Activated naive CD4-positive, alpha-beta T cell treated with anti-CD3 and anti-CD28 coated beads, Interleukin-2, amount 50 U/mL, for 24 hours (primary cell): ENCODE measurements around the gene ARL5B.

ENCODE experiments used
- H3K27ac Mint-ChIP-seq: one replicate; pipeline ENCODE4 v1.8.0; 2021; ENCODE audit warnings: mild to moderate bottlenecking, mixed read lengths
- H3K27me3 Mint-ChIP-seq: one replicate; pipeline ENCODE4 v1.8.0; 2021; ENCODE audit warnings: mixed read lengths
- H3K36me3 Mint-ChIP-seq: one replicate; pipeline ENCODE4 v1.8.0; 2021; ENCODE audit warnings: mixed read lengths
- H3K4me1 Mint-ChIP-seq: one replicate; pipeline ENCODE4 v1.8.0; 2021; ENCODE audit warnings: mixed read lengths
- H3K4me3 Mint-ChIP-seq: one replicate; pipeline ENCODE4 v1.8.0; 2021; ENCODE audit warnings: mild to moderate bottlenecking, mixed read lengths
- H3K9me3 Mint-ChIP-seq: one replicate; pipeline ENCODE4 v1.8.0; 2021; ENCODE audit warnings: mixed read lengths

The ARL5B gene

DNA sequence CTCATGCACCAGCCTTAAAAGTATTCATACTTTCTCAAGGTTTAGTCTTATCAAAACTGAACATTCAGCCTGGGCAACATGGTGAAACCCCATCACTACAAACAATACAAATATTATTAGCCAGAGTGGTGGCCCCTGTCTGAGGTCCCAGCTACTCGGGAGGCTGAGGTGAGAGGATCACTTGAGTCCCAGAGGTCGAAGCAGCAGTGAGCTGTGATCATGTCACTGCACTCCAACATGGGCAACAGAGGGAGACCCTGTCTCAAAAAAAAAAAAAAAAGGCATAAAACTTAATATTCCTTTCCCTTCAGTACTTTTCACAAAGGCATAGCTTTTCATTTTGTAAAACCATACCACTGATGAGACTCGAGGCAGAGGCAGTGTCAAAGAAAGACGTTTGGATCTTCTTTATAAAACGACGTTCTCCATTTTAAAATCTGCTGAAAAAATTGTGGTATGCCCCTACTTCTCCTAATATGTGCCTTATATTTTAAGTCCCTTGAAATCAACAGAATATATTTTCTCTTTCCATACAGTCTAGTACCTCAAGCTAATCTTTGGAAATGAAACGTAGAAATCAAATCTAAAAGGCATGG, 9.8 kb upstream of the ARL5B start:
- Mint-ChIP-seq H3K27ac (peak overlapping the region; percentile 47), H3K27me3 (no peaks in the 10 kb centered on the region), H3K36me3 (peaks cover 4% of the 10 kb centered on the region), H3K4me3 (peak overlapping the region; percentile 96), H3K4me1 (peaks cover 47% of the 10 kb centered on the region), H3K9me3 (no peaks in the 10 kb centered on the region)

DNA sequence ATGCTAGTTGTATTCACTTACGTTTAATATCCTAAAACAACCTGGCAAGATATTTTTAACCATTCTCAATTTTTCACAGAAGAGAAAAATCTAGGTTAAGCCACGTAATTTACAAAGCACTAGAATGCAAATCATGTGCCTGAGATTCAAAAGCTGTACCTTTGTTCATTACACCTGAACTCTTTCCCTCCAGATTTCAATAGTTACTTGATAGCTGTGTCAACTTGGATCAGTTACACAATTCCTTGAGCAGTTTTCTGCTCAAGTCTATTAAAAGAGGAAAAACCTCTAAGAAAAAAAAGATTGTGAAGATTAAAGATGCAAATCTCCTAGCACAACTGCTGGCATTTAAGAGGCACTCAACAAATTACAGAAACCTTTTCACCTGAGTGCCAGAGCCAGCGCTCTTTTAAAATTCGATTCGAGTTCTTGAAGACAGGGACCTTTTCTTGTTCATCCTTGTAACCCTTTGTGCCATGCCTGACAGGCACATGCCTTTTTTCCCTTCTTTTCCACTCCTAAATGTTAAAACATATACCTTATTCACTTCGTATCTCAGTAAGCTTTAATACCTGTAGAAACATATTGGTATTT, 8.7 kb upstream of the ARL5B start:
- H3K4me3 Mint-ChIP-seq, result peak overlapping the region; percentile 96
- no peaks in the 10 kb centered on the region for H3K27me3 Mint-ChIP-seq
- peak overlapping the region; percentile 97 for H3K27ac Mint-ChIP-seq
- H3K9me3 Mint-ChIP-seq, result no peaks in the 10 kb centered on the region
- H3K36me3 Mint-ChIP-seq, result peaks cover 4% of the 10 kb centered on the region
- peaks cover 47% of the 10 kb centered on the region for H3K4me1 Mint-ChIP-seq

DNA sequence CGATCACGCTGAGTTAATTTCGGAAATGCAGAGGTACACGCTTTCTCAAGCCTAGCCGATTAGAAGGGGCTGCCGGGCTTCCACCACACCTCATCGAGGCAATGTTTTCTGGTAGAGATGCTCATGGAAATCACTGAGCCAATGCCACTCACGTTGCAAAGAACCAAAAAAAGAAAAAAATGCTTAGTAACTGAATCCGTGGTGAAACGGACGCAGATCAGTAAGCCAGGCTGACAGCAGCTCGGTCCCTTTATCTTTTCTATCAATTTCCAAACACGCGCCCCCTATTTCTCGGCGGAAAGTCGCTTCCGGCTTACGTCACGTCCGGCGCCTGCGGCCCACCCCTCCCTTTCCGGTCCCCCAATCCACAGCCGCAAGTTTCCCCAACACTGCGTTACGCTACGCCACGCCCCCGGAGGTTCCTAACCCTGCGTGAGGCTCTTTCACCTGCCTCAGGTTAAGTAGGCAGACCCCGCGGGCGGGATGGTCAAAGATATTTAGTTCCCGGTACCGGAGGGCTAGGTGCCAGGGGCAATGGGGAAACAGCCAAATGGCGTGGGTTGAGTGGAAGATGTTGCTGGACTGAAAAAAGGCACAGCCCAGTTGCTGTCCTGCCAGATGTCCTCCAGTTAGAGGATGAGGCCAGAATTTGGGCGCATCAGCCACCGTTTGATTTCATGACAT, 7.8 kb upstream of the ARL5B start, which contains the start of gene NSUN6:
Gene NSUN6, minus strand, starts transcription at position 264 of the 684 bp plus-strand sequence. CDS start 384 bp downstream, outside the sequence.
- H3K4me1 Mint-ChIP-seq, result peaks cover 52% of the 10 kb centered on the region
- H3K27me3 Mint-ChIP-seq, result no peaks in the 10 kb centered on the region
- H3K36me3 Mint-ChIP-seq, result peaks cover 4% of the 10 kb centered on the region
- H3K4me3 Mint-ChIP-seq, result peak within 1 kb of the TSS; percentile 96
- H3K9me3 Mint-ChIP-seq, result no peaks in the 10 kb centered on the region
- peak within 1 kb of the TSS; percentile 97 for H3K27ac Mint-ChIP-seq

DNA sequence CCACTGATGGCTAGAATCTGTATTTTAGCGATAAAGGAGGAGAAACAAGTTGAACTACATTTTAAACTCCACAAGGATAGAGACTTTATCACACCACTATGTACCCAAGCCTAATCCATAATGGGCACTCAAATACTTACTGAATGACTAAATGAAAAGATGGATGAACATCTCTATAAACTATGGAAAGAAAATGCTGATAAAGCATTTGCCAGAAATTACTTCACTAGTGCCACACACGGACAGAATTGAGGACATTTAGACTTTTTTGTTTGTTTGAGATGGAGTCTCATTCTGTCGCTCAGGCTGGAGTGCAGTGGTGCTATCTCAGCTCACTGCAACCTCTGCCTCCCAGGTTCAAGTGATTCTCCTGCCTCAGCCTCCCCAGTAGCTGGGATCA, 6.1 kb upstream of the ARL5B start:
- Mint-ChIP-seq H3K4me3 (peak overlapping the region; percentile 96), H3K36me3 (peaks cover 4% of the 10 kb centered on the region), H3K27me3 (no peaks in the 10 kb centered on the region), H3K27ac (no peak overlapping the region), H3K4me1 (peaks cover 50% of the 10 kb centered on the region), H3K9me3 (no peaks in the 10 kb centered on the region)

DNA sequence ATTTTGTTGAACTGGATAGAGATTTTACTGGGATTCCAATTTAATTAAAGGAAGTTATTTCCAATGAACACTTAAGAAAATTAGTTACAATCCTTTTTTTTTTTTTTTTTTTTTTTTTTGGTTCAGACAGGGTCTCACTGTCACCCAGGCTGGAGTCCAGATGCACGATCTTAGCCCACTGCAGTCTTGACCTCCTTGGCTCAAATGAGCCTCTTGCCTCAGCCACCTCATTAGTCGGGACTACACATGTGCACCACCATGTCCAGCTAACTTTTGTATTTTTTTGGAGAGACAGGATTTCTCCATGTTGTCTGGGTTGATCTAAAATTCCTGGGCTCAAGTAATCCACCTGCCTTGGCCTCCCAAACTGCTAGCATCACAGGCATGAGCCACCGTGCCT, 2.5 kb upstream of the ARL5B start:
- peaks cover 38% of the 10 kb centered on the region for H3K4me1 Mint-ChIP-seq
- H3K4me3 Mint-ChIP-seq, result no peak overlapping the region
- no peak overlapping the region for H3K27ac Mint-ChIP-seq
- H3K36me3 Mint-ChIP-seq, result peaks cover 6% of the 10 kb centered on the region
- no peaks in the 10 kb centered on the region for H3K9me3 Mint-ChIP-seq
- H3K27me3 Mint-ChIP-seq, result no peaks in the 10 kb centered on the region

DNA sequence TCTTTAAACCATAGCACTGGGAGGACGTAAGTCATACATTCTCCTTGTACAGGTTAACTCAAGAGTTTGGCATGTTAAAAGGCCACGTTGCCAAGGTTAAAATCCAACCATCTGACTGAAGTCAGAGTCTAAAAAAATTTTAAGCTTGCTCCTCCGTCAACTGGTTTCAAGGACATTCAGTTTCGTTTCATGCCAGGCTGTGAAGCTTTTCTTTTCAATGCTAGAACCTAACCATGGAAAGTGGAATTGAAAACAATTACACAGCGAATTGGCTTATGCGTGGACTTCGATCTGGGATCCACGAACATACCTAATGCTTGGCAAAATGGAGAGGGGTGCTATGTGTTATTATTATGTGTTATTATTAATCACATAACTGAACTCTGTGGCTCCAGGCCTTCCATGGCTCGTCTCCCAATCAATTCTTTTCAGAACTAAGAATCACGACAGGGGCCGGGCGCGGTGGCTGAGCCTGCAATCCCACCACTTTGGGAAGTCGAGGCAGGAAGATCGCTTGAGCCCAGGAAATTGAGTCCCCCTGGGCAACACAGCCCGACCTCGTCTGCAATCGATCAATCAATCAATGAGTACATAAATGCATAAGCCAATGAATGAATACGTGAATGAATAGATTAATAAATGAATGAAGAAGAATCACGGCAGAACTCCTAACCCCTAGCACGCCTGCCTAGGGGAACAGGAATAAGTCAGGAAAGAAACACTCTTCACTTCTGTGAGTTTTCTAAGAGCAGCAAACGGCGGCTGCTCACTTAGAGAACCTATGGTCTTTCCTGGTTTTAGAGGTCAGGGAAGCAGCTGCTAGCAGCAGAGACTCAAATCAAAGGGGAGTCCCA, 733 bp upstream of the ARL5B start:
- no peaks in the 10 kb centered on the region for H3K27me3 Mint-ChIP-seq
- peaks cover 46% of the 10 kb centered on the region for H3K4me1 Mint-ChIP-seq
- peaks cover 4% of the 10 kb centered on the region for H3K36me3 Mint-ChIP-seq
- H3K9me3 Mint-ChIP-seq, result no peaks in the 10 kb centered on the region
- H3K27ac Mint-ChIP-seq, result peak overlapping the region; percentile 97
- peak overlapping the region; percentile 98 for H3K4me3 Mint-ChIP-seq

DNA sequence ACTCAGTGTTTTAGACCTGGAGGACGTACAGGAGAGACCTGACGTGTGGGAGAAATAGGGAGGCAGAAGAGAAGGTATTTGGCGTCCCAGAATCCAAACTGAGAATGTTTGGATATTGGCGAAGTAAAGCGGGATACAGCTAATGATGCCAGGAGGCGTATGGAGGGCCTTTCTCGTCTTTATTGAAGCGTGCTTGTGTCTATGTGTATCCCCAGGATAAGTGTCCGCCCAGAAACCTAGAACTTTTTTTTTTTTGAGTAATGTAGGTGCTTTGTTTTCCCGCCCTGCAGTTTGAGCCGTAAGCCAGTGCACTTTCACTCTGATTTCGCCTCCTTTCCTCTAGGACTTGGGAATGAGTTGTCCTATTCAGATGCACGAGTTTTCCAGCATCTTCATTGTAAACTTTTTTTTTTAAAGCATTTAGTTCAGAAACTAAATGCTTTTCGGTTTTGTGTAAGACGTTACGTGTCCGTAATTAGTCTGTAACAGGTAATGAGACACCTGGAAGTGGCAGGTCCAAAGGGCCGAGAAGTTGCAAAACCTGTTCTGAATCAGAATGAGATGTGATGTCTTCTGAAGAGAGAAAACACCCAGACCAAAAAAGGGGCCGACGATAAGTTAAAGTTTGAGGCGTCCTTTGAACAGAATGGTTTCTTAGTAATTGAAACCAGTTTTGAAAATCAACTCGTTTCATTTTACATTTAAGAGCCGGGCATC, 746 bp downstream of the ARL5B start:
- H3K4me1 Mint-ChIP-seq, result peaks cover 57% of the 10 kb centered on the region

DNA sequence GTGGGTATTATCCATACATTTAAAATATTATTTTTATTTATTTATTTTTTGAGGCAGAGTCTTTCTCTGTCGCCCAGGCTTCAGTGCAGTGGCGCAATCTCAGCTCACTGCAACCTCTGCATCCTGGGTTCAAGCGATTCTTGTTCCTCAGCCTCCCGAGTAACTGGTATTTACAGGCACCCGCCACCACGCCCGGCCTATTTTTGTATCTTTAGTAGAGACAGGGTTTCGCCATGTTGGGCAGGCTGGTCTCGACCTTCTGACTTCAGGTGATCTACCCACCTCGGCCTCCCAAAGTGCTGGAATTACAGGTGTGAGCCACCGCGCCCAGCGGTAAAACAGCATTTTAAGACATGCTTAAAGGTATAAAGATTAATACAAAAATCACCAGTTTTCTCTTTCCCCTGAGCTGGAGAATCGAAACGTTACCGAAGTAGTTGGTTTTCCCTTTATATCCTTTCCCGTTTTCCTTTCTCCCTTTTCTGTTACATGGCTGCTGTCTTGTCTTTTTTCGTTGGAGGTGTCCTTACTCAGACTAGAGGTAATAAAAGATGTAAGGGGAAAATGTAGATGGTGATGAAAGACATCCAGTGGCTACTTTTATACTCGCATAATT, 1.7 kb downstream of the ARL5B start:
- H3K36me3 Mint-ChIP-seq, result peaks cover 2% of the 10 kb centered on the region
- H3K4me1 Mint-ChIP-seq, result peaks cover 64% of the 10 kb centered on the region
- H3K4me3 Mint-ChIP-seq, result peak overlapping the region; percentile 98
- H3K9me3 Mint-ChIP-seq, result no peaks in the 10 kb centered on the region
- H3K27me3 Mint-ChIP-seq, result no peaks in the 10 kb centered on the region
- H3K27ac Mint-ChIP-seq, result no peak overlapping the region

More for the DNA sequence above, 746 bp downstream of the ARL5B start:
- peak overlapping the region; percentile 98 for H3K27ac Mint-ChIP-seq
- no peaks in the 10 kb centered on the region for H3K9me3 Mint-ChIP-seq
- peak overlapping the region; percentile 98 for H3K4me3 Mint-ChIP-seq
- no peaks in the 10 kb centered on the region for H3K27me3 Mint-ChIP-seq
- peaks cover 2% of the 10 kb centered on the region for H3K36me3 Mint-ChIP-seq

DNA sequence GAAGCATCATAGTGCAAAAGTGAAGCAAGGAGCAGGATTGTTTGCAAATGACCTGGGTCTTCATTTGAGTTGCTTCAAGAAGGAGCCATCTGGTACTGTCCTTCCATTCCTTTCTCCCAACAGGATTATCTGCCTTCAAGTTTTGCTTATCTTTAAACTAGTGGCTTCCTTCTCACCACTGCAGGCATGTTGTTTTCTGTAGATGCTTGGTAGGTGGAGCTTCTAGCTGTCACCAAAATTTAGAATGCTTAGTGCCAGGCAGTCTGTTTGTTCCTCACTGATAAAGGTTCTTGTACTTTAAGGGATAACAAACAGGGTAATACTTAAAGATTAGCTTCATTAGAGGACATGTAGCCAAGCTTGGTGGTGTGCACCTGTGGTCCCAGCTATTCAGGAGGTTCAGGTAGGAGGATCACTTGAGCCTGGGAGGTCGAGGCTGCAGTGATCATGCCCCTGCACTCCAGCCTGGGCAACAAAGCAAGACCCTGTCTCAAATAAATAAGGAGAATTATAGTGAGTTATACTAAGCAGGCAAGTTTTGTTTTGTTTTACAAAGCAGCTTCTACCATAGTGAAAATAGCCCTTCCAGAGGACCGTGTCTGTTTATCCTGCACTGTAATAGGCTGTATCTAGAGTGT, 5.7 kb downstream of the ARL5B start:
- H3K36me3 Mint-ChIP-seq, result peaks cover 2% of the 10 kb centered on the region

DNA sequence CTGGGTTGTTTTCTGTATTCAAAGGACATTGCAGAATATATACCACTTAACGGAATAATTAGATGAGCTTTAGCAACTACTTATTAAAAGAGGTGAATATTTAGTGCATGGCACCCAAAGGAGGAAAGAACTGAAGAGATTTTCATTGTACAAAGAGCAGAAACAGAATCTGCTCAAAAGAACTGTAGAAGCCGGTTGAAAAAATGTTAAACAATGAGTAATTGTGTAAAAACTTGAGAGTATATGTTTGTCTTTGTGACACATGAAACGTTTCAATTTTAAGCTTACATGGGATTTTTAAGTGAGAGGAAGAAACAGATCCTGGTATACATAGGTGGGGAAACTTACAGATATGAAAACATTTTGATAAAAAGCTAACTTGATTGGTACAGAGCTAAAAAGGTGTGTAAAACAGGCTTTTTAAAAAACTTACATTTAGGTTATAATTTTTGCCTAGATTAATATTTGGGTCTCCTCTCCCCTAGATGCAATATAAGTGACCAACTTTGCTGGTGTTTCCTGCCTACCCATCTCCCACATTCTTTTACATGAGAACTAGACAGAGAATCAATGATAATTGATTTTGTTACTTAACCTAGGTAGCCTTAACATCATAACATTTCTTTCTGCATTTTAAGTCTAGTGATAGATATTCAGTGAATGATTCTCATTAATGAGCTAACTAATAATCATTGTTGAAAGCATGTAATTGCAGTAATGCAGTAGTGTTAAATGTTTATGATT, 6.8 kb downstream of the ARL5B start:
- H3K36me3 Mint-ChIP-seq, result peaks cover 5% of the 10 kb centered on the region
- no peaks in the 10 kb centered on the region for H3K9me3 Mint-ChIP-seq

More for the DNA sequence above, 5.7 kb downstream of the ARL5B start:
- H3K9me3 Mint-ChIP-seq, result no peaks in the 10 kb centered on the region
- no peak overlapping the region for H3K27ac Mint-ChIP-seq
- H3K4me1 Mint-ChIP-seq, result peaks cover 63% of the 10 kb centered on the region
- H3K27me3 Mint-ChIP-seq, result no peaks in the 10 kb centered on the region
- H3K4me3 Mint-ChIP-seq, result peak overlapping the region; percentile 4

DNA sequence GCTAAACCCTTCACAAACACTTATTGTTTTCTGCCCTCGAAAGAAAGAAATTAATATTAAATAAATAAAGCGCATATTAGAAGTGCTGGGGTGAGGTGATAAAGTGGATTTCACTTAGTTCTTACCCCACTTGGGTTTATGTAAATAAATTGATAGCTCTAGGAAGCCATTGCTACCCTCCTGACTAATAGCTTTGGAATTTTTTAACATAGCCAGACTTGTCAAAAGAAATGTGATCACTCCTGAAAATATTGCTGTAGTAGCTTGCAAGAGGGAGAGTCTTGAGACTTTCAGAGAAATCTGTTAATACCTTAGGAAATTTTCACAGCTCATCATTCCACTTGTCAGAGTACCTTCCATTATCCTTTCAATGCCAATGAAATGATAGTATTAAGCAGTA, 7.6 kb downstream of the ARL5B start:
- H3K9me3 Mint-ChIP-seq, result no peaks in the 10 kb centered on the region
- peaks cover 4% of the 10 kb centered on the region for H3K36me3 Mint-ChIP-seq
- H3K4me1 Mint-ChIP-seq, result peaks cover 46% of the 10 kb centered on the region
- no peaks in the 10 kb centered on the region for H3K27me3 Mint-ChIP-seq
- no peak overlapping the region for H3K27ac Mint-ChIP-seq
- H3K4me3 Mint-ChIP-seq, result no peak overlapping the region

More for the DNA sequence above, 6.8 kb downstream of the ARL5B start:
- no peak overlapping the region for H3K4me3 Mint-ChIP-seq
- H3K4me1 Mint-ChIP-seq, result peaks cover 55% of the 10 kb centered on the region
- peak overlapping the region; percentile 2 for H3K27ac Mint-ChIP-seq
- no peaks in the 10 kb centered on the region for H3K27me3 Mint-ChIP-seq

DNA sequence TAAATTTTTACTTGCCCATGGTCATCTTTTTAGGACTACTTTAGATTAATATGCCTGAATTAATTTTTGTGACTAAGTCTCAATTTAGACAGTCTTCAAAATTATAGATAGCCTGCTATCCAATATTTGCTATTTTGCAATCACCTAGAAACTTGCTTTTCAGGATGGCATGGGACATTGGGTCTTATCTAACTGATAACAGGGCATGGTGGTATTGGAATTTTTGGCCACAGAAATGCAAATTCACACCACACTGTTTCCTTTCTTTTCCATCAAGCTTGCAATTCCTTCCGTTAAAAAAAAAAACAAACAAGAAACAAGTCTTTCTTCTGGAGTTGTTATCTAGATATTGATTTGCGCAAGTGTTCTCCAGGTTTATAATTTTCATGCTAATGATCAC, 8.8 kb downstream of the ARL5B start:
- Mint-ChIP-seq H3K27me3 (no peaks in the 10 kb centered on the region), H3K27ac (no peak overlapping the region), H3K4me3 (no peak overlapping the region), H3K36me3 (peaks cover 6% of the 10 kb centered on the region), H3K4me1 (peaks cover 37% of the 10 kb centered on the region), H3K9me3 (no peaks in the 10 kb centered on the region)

DNA sequence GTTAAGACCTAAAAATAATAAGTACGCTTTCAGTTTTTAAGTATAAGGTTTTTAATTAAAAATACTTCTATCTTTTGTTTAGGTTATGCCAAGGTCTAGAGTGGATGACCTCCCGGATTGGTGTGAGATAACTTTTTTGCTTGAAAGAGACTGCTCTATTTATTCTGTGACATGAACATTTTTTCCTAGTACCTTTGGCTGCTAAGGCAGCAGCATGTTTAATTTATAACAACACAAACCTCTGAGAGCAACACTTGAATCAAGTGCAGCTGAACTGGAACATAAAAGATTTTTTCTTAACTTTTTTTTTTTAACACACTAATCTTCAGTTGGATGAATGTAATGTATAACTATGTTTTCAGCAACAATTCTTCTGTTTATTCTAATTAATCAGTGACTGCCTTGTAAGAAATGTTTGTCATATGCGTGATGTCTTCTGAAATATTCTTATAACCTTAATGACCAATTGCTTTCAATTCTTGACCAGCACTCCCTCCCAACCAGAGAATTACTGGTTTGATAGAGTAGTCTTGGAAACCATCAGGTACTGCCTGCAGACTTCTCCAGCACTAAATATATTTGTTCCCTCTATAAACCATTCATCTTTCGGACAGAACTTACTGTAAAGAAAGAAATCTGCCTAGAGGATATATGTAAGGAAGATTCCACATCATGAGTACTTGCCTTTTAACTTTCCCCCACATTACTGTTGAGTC, 16.0 kb downstream of the ARL5B start:
- Mint-ChIP-seq H3K27me3 (no peaks in the 10 kb centered on the region), H3K36me3 (peaks cover 8% of the 10 kb centered on the region), H3K27ac (no peak overlapping the region), H3K4me3 (no peak overlapping the region), H3K4me1 (no peaks in the 10 kb centered on the region), H3K9me3 (no peaks in the 10 kb centered on the region)
